Putamen (tissue), 1 donor: ENCODE data around the gene DCXR.
"Not testable (repeated sequence)": the region's sequence is repeated elsewhere in the genome, so short reads cannot be mapped to it uniquely, and the experiment has no call there.

Experiments used
- DNase-seq: peaks from one replicate; pipeline ENCODE4 v3.0.0-alpha.2; 2016; ENCODE audit warnings: low spot score

Gene DCXR

DNA sequence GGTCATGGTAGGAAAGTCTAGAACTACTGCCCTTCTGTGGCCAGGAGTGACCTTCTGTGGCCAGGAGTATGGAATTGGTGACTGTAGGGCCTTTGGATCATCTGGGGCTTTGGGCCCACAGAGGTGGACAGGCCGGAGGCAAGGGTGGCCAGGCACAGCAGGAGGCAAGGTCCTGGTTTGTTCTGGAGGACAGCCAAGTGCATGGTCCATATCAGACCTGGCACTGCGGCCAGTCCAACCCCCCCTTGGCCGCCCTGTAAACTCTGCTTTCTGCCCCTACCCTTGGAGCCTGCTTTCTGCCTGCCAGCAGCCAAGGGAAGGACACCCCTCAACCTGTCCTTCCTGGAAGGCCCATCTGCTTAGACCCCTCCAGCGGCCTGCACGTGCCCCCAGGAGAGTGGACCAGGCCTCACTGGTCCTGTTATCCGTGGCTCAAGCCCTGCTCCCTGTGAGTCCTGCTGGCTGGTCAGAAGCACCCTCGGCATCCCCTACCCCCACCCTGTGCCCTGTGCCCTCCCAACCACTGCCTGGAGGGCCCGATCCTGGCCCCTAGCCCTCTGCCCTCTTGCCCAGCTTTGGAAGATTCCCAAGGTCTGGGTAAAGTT, 2.3 kb upstream of the DCXR start:
- no peak for DNase-seq

DNA sequence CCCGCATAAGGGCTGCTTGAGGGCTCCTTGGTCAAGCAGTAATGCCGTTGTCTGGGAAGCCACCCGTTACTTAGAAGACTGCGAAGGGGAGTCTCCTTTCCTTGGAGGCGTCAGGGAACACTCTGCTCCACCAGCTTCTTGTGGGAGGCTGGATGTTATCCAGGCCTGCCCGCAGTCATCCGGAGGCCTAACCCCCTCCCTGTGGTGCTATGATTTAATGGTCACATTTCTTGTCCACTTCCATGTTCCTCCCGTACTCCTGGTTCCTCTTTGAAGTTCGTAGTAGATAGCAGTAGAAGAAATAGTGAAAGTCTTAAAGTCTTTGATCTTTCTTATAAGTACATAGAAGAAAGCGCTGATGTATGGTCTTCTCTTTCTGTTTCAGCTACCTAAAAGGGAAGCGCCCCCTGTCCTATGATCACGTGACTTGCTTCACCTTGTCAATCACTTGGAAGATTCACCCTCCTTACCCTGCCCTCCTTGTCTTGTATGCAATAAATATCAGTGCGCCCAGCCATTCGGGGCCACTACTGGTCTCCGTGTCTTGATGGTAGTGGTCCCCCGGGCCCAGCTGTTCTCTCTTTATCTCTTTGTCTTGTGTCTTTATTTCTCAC, 1.4 kb upstream of the DCXR start:
- not testable (repeated sequence) for DNase-seq

DNA sequence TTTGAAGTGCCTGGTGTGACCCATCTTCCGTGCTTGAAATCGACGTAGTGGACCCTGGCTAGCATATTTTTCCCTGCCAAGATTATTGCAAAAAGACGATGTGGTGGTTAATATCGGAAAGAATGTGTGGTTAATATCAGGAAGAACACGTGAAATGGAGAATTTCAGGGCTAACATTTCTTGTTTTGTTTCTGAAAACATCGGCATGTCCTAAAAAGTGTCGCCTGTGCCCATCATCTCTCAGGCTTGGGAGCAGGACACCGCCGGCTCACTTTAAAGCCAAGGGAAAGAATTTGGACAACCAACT, 345 bp upstream of the DCXR start:
- no peak for DNase-seq

DNA sequence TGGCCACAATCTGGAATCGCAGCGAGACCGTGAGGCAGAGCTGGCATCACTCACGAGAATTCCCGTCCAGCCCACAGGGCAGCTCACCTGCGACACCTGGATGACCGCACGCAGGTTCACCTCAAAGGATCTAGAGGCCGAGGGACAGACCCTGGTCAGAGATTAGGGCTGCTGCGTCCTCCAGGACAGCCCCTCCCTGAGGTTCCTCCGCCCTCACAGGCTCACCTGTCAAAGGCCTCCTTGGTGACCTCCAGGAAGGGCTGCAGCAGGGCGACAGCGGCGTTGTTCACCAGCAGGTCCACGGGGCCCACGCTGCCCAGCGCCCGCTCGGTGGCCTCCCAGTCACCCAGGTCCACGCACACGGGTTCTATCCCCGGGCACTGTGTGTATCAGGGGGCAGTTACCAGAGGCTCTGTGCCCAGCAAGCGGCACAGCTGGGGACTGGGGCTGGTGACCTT, 834 bp downstream of the DCXR start:
- no peak for DNase-seq

DNA sequence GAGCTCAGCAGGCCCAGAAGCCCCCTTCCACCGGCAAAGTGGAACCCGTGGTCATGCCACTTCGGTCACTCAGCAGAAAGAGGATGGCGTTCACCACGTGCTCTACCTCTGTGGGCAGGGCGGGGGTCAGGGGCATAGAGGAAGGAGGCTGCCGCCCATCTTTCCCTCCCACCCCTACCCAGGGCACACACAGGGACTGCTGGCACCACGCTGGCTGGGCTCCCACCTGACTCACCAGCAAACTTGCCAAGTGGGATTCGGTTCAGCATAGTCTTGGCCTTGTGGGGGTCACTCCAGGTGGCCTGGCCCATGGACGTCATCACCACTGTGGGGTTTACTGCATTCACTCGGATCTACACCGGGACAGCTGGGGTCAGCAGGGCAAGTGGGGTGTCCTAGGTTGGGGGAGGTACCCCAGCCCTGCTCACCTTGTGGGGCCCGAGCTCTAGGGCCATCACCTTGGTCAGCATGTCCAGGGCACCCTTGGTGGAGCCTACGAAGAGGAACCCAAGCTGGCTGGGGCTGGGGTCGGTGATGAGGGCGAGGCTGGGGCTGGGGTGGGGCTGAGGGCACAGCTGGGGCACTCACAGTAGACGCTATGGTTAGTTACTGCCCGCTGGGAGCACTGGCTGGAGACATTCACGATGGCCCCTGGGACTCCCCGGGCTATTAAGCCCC, 1.4 kb downstream of the DCXR start:
- no peak for DNase-seq

DNA sequence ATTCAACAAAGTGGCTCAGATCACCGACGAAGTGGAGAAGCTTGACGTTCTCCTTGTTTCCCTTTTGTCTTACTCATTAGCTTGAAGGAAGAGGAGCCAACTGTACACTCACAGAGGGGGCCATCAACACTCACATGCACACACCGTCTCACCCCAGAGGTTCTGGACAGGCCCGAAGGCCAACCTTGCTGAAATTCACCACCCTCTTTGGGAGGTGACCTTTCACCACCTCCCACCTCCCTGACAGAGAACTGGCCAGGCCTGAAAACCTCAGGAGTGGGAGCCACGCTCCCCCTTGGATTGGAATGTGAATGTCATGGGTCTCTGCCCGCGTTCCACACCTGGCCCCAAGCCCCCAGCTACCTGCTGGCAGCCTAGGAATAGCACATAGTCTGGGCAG, 2.0 kb downstream of the DCXR start:
- DNase-seq, result no peak

DNA sequence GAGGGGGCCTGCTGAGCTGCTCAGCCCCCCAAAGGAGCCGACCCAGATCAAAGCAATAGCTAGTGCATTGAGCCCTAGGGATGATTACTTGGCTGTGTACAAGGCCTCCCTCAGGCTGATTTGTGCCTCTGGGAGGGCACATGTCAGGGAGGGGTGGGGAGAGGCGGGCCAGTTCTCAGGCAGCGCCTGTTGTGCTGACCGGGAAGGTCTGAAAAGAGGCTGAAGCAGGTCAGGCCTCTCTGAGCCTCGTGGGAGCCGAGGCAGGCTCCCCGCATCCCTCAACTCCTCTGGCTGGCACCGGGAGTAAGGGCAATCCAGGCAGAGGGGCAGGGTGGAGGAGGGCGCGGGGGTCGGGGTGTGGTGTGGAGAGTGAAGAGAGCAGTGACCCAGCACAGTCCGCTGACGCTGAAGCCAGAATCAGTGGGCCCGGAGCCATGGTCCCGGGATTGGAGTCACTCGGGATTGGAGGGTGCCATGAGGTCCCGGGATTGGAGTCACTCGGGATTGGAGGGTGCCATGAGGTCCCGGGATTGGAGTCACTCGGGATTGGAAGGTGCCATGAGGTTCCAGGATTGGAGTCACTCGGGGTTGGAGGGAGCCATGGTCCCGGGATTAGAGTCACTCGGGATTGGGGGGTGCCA, 3.0 kb downstream of the DCXR start:
- DNase-seq, result no peak

DNA sequence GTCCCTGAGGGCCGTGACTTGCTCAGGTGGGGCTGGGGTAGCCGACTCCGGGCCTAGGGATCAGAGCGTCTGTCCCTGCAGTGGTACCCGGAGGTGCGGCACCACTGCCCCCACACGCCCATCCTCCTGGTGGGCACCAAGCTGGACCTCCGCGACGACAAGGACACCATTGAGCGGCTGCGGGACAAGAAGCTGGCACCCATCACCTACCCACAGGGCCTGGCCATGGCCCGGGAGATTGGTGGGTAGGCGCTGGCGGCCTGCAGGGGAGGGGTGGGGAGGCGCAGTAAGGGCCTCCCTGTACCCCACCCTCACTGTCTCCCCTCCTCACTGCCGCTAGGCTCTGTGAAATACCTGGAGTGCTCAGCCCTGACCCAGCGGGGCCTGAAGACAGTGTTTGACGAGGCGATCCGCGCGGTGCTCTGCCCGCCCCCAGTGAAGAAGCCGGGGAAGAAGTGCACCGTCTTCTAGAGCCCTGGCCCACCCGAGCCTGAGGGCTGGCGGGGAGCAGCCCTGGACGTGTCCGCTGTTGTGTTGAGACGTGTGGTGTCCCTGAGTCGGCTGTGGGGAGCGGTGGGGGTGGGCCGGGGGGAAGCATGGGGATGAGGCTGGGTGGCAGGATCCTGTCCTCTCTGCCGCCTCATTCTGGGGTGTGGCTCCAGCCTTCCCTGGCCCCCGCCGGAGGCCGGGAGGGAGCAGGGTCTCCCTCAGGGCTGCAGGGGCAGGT, 4.0 kb downstream of the DCXR start:
- DNase-seq, result no peak

DNA sequence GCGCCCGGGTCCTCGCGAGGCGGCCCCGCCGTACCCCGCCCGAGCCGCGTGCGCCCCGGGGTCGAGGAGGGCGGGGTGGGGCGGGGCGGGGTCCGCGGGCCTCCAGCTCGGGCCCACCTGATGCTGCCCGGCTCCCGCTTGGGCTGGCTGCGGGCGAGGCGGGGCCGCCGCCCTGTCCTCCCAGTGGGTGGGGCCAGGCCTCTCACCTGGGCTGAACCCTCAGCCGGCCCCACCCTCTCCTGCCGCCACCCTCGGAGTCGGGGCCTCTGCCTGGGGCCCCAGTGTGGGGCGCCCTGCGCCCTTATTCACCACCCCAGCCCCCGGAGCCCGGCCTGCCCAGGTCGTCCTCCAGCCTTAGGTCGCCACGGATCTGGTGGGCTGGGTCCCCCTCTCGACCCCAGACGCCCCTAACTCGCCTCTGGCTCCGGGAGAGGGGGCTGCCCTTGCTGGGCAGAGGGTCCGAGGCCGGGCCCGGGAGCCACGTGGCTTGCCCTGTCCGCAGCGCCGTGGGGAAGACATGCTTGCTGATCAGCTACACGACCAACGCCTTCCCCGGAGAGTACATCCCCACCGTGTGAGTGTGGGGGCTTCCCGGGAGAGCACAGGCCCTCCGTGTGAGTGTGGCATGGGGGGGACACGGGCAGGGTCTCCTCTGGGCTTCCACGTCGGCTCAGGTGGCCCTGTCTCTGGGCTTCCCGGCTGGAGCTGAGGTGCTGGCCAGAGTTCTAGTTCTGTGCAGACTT, 5.4 kb downstream of the DCXR start:
- no peak for DNase-seq

DNA sequence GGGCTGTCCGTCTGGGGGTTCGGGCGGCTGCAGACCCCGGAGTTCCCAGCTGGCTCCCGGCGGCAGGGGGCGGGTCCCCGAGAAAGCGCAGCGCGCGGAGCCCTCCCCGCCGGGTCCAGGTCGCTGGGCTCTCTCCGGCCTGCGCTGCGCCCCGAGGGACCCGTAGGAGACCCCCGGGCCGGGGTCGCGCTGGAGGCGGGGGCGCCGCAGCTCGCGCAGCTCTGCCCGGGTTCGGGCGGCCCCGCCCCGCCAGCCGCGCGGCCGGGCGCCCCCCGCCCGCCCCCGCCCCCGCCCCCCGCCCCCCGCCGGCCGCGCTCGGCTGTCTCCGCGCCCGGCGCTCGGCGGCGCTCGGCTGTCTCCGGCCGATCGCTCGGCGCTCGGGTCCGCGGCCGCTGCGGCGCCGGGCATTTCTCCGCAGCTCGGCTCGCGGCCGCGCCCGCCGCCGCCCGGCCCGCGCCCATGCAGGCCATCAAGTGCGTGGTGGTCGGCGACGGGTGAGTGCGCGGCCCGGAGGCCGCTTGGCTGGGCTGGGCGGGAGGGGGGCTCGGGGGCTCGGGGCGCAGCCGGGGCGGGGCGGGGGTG, 6.1 kb downstream of the DCXR start, which contains the start of gene RAC3:
Gene RAC3, plus strand, starts transcription at position 376 of the 582 bp plus-strand sequence. Its CDS starts 84 bp downstream, at position 460.
- DNase-seq, result no peak

DNA sequence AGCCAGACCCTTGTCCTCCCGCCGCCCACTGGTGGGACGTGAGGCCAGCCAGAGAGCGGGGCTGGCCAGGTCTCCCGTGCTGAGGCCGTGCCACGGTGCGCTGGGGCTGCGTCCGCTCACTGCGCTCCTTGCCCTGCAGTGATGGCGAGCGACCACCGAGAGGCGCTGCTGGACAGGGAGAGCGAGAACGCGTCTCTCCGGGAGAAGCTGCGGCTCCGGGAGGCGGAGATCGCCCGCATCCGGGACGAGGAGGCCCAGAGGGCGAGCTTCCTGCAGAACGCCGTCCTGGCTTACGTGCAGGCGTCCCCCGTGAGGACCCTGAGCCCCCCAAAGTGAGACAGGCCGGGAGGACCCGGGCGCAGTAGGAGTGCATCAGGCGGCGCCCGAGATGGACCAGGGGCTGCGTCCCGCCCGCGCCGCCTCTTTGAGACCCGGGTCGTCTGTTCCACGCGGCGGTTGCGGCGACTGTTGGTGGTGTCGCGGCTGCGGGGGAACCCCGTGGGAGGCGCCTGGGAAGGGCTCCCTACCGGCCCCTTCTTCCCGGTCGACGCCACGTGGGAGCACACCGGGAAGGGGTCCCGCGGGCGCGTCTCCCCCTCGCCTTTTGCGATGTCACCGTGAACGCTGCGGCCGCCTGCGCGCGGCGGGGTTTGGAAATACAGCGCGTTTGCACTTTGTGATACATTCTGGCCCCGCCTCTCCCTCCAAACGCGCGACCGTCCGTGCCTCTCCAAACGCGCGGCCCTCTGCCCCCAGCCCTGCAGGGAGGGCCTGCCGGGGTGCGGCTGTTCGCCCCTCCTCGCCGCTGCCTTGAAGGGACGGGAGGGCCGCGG, 6.8 kb downstream of the DCXR start:
- peak; percentile 60 for DNase-seq

DNA sequence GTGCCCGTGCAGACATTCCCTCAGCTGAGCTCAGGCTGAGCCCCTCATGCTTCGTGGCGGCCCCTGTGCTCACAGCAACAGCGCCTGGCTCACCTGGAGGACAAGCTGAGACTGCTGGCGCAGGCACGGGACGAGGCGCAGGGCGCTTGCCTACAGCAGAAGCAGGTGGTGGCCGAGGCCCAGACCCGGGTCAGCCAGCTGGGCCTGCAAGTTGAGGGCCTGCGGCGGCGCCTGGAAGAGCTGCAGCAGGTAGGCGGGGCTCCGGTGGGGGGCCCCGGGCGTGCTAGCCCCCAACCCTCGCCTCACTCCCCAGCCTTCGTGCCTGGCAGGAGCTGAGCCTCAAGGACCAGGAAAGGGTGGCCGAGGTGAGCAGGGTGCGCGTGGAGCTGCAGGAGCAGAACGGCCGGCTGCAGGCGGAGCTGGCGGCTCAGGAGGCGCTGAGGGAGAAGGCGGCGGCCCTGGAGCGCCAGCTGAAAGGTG, 7.5 kb downstream of the DCXR start:
- DNase-seq, result no peak

DNA sequence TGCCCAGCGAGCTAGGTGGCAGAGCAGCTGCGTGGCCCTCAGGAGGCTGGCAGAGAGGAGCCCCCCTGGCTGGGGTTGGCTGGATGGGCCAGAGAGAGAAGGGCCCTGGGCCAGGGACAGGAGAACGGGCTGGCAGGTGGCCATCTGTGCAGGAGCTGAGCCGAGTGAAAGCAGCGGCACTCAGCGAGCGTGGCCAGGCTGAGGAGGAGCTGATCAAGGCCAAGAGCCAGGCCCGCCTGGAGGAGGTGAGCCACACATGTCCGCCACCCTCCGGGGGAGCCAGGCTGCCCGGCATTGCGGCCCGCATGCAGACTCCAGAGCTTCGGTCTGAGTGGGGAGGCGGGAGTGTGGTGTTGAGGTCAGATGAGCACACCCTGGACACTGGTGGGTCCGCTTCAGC, 8.1 kb downstream of the DCXR start:
- DNase-seq, result no peak

DNA sequence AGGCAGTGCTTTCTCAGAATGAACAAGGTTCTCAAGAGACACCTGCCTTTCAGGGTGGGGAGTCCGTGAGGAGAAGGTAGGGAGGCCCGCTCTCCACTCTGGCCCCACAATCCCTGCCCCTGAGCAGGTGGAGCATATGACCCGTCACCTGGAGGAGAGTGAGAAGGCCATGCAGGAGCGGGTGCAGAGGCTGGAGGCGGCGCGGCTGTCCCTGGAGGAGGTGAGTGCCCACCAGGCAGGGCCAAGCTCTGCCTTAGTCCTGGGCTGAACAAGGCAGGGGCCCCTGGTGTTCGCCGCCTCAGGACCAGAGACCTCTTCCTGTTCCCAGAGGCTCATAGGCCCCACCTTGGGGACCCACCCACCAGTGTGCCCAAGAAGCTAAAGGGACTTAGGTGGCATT, 8.5 kb downstream of the DCXR start:
- DNase-seq, result no peak

DNA sequence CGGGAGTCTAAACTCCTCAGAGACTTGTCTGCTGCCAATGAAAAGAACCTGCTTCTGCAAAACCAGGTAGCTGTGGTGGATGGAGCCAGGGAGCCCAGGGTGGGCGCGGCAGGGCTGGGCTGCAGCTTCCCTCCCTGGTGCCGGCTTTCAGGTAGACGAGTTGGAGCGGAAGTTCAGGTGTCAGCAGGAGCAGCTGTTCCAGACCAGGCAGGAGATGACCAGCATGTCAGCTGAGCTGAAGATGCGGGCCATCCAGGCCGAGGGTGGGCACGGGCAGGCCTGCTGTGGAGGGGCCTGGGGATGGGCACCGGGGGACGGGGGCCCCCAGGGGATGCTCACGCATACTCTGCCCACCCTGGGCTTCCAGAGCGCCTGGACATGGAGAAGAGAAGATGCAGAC, 9.3 kb downstream of the DCXR start:
- no peak for DNase-seq

DNA sequence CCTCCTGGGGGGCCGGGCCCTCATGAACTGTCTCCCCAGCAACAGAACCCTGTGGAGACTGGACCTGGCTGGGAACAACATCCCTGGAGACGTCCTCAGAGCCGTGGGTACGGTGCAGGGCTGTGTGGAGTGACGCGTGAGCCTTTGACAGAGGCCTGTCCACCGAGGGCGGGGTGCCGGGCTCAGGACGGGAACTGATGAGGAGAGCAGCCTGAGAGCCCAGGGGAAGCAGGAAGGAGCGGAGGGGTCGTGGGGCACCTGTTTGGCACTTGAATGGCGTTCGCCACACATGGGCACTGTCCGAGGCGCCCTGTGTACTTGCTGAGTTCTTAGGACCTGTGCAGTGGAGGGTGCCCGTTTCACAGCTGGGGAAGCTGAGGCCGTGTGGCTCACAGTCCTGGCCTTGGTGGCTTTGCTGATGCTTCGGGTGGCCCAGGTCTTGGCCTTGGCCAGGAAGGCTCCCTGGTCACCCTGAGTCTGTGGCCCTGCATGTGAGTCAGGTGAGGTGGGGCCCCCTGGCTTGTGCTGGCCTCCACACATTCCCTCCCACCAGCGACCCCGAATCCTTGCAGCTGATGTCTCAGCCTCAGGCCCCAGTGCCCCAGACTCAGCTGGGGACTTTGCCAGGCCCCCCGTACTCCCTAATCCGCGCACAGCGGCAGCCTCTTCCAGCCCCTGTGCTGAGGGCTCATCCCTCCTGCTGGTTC, 11.9 kb downstream of the DCXR start:
- no peak for DNase-seq

DNA sequence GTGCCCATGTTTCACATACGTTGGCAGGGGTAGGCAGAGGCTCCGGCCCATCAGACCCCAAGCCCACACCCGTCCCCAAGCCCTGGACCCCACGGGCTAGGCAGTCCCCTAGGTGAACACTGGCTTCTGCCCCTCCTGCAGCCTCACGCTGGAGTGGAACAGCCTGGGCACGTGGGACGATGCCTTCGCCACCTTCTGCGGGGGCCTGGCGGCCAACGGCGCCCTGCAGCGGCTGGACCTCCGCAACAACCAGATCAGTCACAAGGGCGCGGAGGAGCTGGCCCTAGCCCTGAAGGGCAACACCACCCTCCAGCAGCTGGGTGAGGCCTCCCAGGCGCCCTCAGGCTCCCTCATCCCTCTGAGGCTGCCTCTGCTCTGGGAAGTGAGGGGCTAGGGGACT, 12.6 kb downstream of the DCXR start:
- no peak for DNase-seq

DNA sequence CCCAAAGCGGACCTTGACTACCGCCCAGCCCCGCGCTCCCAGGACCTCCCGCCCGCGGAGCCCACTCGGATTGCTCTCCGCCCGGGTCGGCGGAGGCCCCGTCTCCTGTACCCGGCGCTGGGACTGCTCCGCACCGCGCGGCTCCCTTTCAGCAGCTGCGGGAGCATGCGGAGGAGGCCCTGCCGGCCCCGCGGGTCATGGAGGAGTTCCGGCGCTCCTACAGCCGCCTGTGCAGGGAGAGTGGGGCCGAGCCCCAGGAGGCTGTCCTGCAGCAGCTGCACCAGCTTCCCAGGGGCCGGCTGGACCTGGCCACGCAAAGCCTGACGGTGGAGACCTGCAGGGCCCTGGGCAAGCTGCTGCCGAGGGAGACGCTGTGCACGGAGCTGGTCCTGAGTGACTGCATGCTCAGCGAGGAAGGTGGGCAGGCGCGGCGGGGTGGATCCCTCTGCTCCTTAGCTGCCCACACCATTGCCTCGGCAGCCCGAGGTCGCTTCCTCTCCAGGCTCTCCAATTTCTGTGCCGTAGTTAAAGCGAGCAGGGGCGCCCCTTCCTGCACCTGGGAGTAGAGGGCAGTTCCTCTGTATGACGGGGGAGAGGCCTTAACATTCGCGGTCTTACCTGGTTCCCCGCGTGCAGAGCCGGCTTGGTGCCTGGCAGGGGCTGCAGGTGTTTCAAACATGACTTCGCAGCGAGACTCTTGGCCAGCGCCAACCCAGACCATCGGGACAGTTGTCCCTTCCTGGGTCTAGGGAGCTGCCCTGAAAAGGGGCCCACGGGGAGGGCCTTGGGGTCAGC, 13.9 kb downstream of the DCXR start:
- DNase-seq, result no peak

DNA sequence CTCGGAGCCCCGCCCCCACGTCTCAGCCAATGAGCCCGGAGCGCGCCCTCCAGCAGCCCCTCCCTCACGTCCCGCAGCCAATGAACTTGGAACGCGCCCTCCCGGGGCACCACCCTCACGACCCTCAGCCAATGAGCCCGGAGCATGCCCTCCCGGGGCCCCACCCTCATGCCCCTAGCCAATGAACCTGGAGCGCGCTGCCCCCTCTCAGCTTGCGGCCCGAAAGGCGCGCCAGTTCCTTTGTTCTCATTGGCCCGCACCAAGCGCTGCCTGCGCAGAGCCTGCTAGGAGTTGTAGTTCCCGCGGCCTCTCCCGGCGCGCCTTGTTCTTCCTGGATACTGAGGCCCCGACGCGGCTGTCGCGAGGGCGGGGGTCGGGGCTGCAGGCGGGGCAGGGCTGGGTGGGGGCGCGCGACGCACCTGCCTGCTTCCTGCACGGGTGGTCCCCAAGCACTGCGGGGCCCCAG, 14.5 kb downstream of the DCXR start, which contains the start of gene LRRC45:
Gene LRRC45, plus strand, starts transcription at position 325 of the 466 bp plus-strand sequence. CDS start 339 bp downstream, outside the sequence.
- DNase-seq, result peak; percentile 100
